Islet of Langerhans (tissue), 1 donor: ENCODE results near the gene NELFA.
"Not testable (repeated sequence)": the region's sequence is repeated elsewhere in the genome, so short reads cannot be mapped to it uniquely, and the experiment has no call there.

Experiments
- FAIRE-seq: peaks from one replicate; lab custom pipeline; 2011; peaks lifted over from hg19 to GRCh38; lab: Jason Lieb, UNC

The NELFA gene

GRCh38 chr4:2040391-2041238 is 31.8 kb upstream of the NELFA start:
- no peak for FAIRE-seq

- no peak for FAIRE-seq
Observed at GRCh38 chr4:2036866-2037265, 28.1 kb upstream of the NELFA start.

- FAIRE-seq, result no peak
Observed at GRCh38 chr4:2036327-2036726, 27.6 kb upstream of the NELFA start.

- not testable (repeated sequence) for FAIRE-seq
Observed at GRCh38 chr4:2031161-2031560, 22.4 kb upstream of the NELFA start.

- not testable (repeated sequence) for FAIRE-seq
Observed at GRCh38 chr4:2027120-2027519, 18.3 kb upstream of the NELFA start.

- FAIRE-seq, result no peak
Observed at GRCh38 chr4:2025817-2026216, 17.0 kb upstream of the NELFA start.

- no peak for FAIRE-seq
Observed at GRCh38 chr4:2024683-2025082, 15.9 kb upstream of the NELFA start.

GRCh38 chr4:2021358-2022018 is 12.7 kb upstream of the NELFA start:
- FAIRE-seq, result not testable (repeated sequence)

GRCh38 chr4:2015008-2015407 is 6.2 kb upstream of the NELFA start:
- no peak for FAIRE-seq

- no peak for FAIRE-seq
Observed at GRCh38 chr4:2011583-2011982, 2.8 kb upstream of the NELFA start.

- FAIRE-seq, result no peak
Observed at GRCh38 chr4:2009651-2010233, 968 bp upstream of the NELFA start.

- FAIRE-seq, result no peak
Observed at GRCh38 chr4:2008671-2008920, 178 bp downstream of the NELFA start.

- no peak for FAIRE-seq
Observed at GRCh38 chr4:2007804-2008670, 737 bp downstream of the NELFA start.

GRCh38 chr4:2006956-2007653 is 1.7 kb downstream of the NELFA start:
- no peak for FAIRE-seq

GRCh38 chr4:2006367-2006766 is 2.4 kb downstream of the NELFA start:
- FAIRE-seq, result no peak

- not testable (repeated sequence) for FAIRE-seq
Observed at GRCh38 chr4:2003361-2003760, 5.4 kb downstream of the NELFA start.

- FAIRE-seq, result not testable (repeated sequence)
Observed at GRCh38 chr4:1999308-1999707, 9.5 kb downstream of the NELFA start.

GRCh38 chr4:1998296-1998695 is 10.5 kb downstream of the NELFA start:
- no peak for FAIRE-seq

- no peak for FAIRE-seq
Observed at GRCh38 chr4:1997712-1998111, 11.1 kb downstream of the NELFA start.

- no peak for FAIRE-seq
Observed at GRCh38 chr4:1996866-1997611, 11.7 kb downstream of the NELFA start.

- no peak for FAIRE-seq
Observed at GRCh38 chr4:1994938-1995337, 13.8 kb downstream of the NELFA start.
